HG03045 (cell line): ENCODE measurements around the gene STMP1.
"Not testable (repeated sequence)": the region's sequence is repeated elsewhere in the genome, so short reads cannot be mapped to it uniquely, and the experiment has no call there.

ENCODE experiments used
- ATAC-seq: cut with Tn5 transposase; IDR thresholded peaks from one replicate; pipeline ENCODE4 v1.9.1; 2021; ENCODE audit warnings: mild to moderate bottlenecking, moderate library complexity; ENCODE audit not compliant: unreplicated experiment

Gene STMP1

GRCh38 chr7:135662373-135663114 is at the start of gene STMP1:
Gene STMP1, plus strand, starts transcription at chr7:135662514.
- peak; percentile 97 for ATAC-seq

DNA sequence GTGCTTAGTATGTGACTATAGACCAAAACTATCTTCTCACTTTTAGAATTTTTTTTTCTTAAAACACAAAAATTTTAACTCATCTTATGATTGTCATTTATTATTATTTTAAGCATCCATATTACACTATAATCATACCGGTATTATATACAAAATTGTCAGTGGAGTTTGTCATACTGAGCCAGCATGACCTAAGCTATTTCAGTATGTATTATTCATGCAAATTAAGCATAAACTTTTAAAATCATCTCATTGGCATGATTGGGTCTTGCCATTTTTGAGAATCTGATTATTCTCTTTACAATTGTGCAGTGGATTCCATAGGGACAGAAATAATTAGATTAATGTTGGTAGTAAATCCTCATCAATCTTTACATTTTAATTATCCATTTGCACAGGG is 46.2 kb upstream of the STMP1 start:
- no peak for ATAC-seq

DNA sequence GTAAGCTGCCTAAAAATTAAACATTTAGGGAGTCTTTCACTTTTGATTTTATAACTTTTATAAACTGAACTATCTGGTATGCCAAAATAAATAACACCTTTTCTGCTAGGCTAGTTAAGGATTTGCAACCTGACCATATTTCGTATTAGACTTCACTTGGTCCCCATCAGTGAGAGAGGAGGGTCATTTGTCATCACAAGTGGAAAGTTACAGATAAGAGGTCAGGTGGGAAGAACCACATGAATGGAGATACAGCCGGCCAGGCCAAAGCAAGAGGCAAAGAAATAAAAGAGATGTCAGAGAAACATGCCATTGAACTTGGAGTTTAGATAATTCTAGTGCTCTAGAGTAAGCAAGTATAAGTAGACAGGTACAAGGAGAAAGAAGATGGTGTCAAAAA is 44.5 kb upstream of the STMP1 start:
- no peak for ATAC-seq

DNA sequence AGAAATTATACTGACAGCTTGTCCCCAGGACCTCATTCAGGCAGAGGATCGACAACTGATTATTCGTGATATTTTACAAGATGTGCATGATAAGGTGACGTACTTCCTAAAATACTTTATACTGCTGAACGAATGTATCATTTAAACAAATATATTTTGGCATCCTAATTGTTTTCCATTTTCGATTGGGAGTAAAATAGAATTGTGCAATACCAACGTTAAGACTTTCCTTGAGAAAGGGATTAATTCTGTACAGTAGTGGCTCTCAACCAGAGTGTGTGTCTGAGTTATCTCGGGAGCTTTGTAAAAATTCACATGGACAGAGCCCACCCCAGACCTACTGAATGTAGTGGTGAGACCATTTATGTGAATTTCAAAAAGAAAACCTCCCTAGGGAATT is 43.8 kb upstream of the STMP1 start:
- no peak for ATAC-seq

DNA sequence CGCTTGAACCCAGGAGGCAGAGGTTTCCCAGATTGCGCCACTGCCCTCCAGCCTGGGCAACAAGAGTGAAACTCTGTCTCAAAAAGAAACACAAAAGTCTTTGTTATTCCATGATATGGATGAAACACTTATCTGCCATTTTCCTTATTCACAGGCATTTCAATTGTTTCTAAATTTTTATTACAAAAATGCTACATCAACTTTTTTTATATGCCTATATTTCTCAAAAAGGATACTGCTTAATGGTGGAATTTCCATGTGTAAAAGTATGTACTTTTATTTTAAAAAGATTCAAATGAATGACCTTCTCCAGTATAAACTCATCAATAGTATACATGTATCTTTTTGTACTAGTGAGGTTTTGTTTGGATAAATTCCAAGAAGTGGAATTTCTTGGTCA is 41.9 kb upstream of the STMP1 start:
- ATAC-seq, result no peak

GRCh38 chr7:135620980-135621850 is 41.1 kb upstream of the STMP1 start:
- ATAC-seq, result no peak

DNA sequence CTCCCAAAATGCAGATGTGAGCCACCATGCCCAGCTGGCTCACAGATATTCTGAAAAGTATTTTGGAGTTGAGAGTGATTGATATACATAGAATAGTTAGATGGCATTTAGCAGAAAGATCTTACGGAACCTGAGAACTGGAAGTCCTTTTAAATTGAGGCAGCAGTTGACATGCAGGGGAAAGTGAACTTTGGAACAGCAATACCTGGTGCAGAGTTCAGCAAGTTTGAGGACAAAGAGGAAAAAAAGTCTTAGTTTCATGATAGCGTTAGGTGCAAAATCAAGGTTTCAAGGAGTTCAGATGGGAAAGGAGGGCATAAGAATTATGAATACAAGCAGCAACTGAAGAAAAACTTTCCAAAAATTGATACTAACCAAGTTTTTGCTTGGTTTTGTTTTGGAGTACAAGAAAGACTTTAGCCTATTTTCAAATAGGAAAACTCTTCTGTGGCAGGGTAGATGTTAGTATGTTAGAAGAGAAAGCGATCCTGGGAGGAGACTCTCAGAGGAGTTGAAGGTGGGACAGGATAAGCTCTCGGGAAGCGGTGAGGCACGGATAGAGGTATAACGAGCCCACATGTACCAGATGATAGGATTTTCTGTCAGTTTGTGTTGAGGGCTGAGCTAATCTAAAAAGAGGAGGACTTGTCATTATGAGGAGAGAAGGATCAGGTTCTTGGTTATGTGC is 28.0 kb upstream of the STMP1 start:
- no peak for ATAC-seq

- not testable (repeated sequence) for ATAC-seq
Observed at GRCh38 chr7:135639690-135640089, 22.6 kb upstream of the STMP1 start.

DNA sequence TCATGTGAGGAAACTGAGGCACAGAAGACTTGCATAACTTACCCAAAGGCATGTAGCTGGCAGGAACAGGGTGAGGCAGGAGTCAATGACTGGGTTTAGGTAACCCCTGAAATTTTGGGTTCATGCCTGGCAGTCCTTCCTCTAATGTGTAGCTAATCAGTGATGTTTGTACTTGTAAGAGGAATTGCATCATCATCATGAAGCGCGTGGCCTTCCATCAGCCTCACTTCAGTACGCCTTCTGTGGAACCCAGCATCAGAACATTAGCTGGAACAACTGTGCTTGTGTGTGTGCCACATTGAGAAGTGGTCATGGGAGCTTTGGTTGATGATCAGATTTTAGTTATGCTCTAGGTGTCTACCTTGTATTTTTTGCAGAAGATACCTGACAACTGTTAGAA is 18.2 kb upstream of the STMP1 start:
- ATAC-seq, result no peak

GRCh38 chr7:135644729-135645128 is 17.6 kb upstream of the STMP1 start:
- ATAC-seq, result no peak

DNA sequence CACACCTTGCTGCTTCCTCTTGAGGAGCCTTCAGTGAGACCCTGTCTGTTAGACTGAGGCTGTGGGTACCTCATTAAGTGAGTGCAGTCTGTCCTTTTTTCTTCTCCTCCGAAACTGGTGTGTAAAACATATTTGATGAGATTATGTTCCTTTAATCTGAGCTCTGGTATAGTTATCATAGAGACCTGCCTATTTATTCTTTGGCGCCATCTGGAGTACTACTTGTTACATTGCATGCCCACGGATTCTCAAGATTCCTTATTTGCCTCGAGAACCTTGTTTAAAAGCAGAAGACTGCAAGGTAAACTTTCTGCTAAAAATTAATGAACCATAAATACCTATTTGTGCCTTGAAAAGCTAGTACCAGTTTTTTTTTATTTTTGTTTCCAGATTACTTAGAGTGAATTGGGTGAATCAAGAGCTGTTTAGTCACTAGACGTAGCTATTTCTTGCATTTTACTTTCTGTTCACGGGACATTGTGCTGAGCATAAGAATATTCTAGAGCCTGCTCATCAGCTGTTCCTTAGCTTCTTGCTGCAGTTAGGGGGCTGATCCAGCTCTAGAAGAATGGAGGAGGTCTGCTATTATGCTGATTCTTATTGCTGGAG is 16.9 kb upstream of the STMP1 start:
- ATAC-seq, result no peak

DNA sequence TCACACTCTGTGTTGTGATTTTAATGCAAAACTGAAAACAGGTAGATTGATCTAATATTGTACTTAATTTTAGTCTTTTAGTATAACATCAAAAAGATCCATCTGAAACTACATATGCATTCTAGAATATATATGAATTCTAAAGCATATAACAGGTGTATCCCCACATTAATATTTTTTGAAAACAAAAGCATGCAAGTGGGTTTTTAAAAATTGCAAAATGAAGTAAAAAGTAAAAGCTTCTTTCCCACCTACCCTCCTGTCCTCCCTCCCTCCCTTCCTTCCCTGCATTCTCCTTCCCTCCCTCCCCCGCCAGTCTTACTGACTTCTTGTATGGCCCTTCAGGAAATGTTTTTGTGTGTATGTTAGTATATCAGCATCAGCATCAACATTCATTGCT is 14.6 kb upstream of the STMP1 start:
- ATAC-seq, result no peak

- no peak for ATAC-seq
Observed at GRCh38 chr7:135648235-135648634, 14.1 kb upstream of the STMP1 start.

- ATAC-seq, result no peak
Observed at GRCh38 chr7:135650831-135651573, 11.3 kb upstream of the STMP1 start.

GRCh38 chr7:135653340-135654080 is 8.8 kb upstream of the STMP1 start:
- no peak for ATAC-seq

- ATAC-seq, result no peak
Observed at GRCh38 chr7:135658564-135658963, 3.8 kb upstream of the STMP1 start.

GRCh38 chr7:135659159-135659846 is 3.0 kb upstream of the STMP1 start:
- ATAC-seq, result no peak

GRCh38 chr7:135661311-135662122 is 797 bp upstream of the STMP1 start:
- ATAC-seq, result peak; percentile 0

DNA sequence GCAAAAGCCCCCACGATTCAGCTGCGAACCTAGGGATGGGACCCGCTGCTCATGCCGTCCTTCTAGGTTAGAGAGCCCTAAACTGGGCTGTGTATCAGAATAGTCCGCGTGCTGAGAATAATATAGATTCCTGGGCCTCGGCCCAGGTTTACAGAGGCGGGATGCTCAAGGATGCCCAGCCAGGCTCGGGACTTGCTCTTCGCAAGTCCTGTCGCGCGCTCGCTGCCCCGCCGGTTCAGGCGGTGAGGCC is 266 bp upstream of the STMP1 start:
- ATAC-seq, result no peak
